Measurements from ENCODE around the gene DHX8. TPM values are rescaled to one million over a fixed set of nuclear protein-coding genes. Genes with fewer than 3 reads are reported as not detected.

The DHX8 gene
- total and polyA plus RNA-seq, 10 donors, result 20.4 to 63.3 (median 44.7) TPM

GRCh38 chr17:43574896-43575525 is 91.2 kb downstream of the DHX8 start:
- 15 to 28% (median 18%) methylated on average over 5 of the region's 5 CpGs for WGBS, 5 donors
- TF ChIP-seq POLR2AphosphoS5 (IDR thresholded peaks at IDR 0.05) (no peak), CTCF (IDR thresholded peaks at IDR 0.05 in 8 of 11, conservative IDR thresholded peaks at IDR 0.05 in 3 of 11) (no peak), POLR2A (IDR thresholded peaks at IDR 0.05) (no peak)
- Histone ChIP-seq H3K9me3 (no peaks in the 10 kb centered on the region), H3K27ac (no peak overlapping the region), H3K27me3 (replicated peaks in 1 of 7) (peaks cover 0 to 11% (median 0%) of the 10 kb centered on the region in 7 donors), H3K4me1 (peaks cover 17 to 37% (median 32%) of the 10 kb centered on the region in 6 donors), H3K36me3 (no peaks in the 10 kb centered on the region), H3K4me3 (no peak overlapping the region)
- no peak for DNase-seq
- intact Hi-C loops (cut with DNase I; ENCODE audit: low total_unique reads), result loop anchor here (10.0 kb wide), 1 partner anchor 190 kb away; no protein-coding TSS in a partner anchor

Small RNA genes lying within 50 kb of the gene (small RNA-seq; reads per million reads assigned to genes)
- 0 reads per million in 4 donors for gene RNU6-406P
- gene RNU6-971P, result 0 reads per million in 4 donors

Other genes with a start within 250 kb of the DHX8 start
- over 10,000 TPM in 1 of 7 donors, 1,000 to 10,000 TPM in 3, not detected in 3; 8,053 to 10,281 (median 8,790) TPM for gene RNU2-1, start 250.0 kb upstream of the DHX8 start, total RNA-seq
- gene RNU2-1, start 250.0 kb upstream of the DHX8 start, polyA plus RNA-seq, result not detected
- 10 to 100 TPM in 6 of 7 donors, 1 to 10 TPM in 1; 9.9 to 30.4 (median 18.6) TPM for gene ARL4D, start 85.0 kb upstream of the DHX8 start, total RNA-seq
- gene ARL4D, start 85.0 kb upstream of the DHX8 start, polyA plus RNA-seq, result 1 to 10 TPM; 4.6 to 9.6 (median 7.2) TPM
- gene ETV4, start 62.4 kb downstream of the DHX8 start, total RNA-seq, result under 1 TPM in 4 of 7 donors, not detected in 3; 0.17 to 0.97 (median 0.74) TPM
- under 1 TPM; 0.37 to 0.53 (median 0.51) TPM for gene ETV4, start 62.4 kb downstream of the DHX8 start, polyA plus RNA-seq
- 10 to 100 TPM in 6 of 7 donors, 1 to 10 TPM in 1; 4.1 to 46.9 (median 32.9) TPM for gene MEOX1, start 177.9 kb downstream of the DHX8 start, total RNA-seq
- gene MEOX1, start 177.9 kb downstream of the DHX8 start, polyA plus RNA-seq, result 10 to 100 TPM in 1 of 3 donors, 1 to 10 TPM in 2; 5.6 to 14.8 (median 7.5) TPM

Measured in spleen (tissue), 11 donors.